Prostate gland (tissue), 2 donors: ENCODE data around the gene MARCHF7. TPM values are rescaled to one million over a fixed set of nuclear protein-coding genes. Genes with fewer than 3 reads are reported as not detected.

Experiments
- DNase-seq: peaks from one replicate; pipeline ENCODE4 v3.0.0-alpha.2; 2019; ENCODE audit warnings: low spot score
- H3K27ac ChIP-seq, 2 donors: fragments of 200-600 bp; sonication (generic); 2 replicates each; pipeline ENCODE4 v1.5.1; 2017 to 2019
- H3K27me3 ChIP-seq: fragments of 200-600 bp; sonication (generic); replicated peaks from 2 replicates; pipeline ENCODE4 v1.5.1; 2019; ENCODE audit not compliant: insufficient read depth
- H3K36me3 ChIP-seq, 2 donors: fragments of 200-600 bp; sonication (generic); 1 replicate in 1 of 2; 2 replicates in 1 of 2; pipeline versions ENCODE4 v1.5.1 to v1.8.1; 2017 to 2019
- H3K4me1 ChIP-seq: fragments of 200-600 bp; sonication (generic); replicated peaks from 2 replicates; pipeline ENCODE4 v1.5.1; 2019
- H3K4me3 ChIP-seq, 2 donors: fragments of 200-600 bp; sonication (generic); 2 replicates each; pipeline ENCODE4 v1.5.1; 2017 to 2019
- H3K9me3 ChIP-seq: fragments of 200-600 bp; sonication (generic); 2 replicates; pipeline ENCODE4 v1.5.1; 2017
- CTCF ChIP-seq, 4 experiments: fragments of 200-600 bp in 2 of 4; fragments of 450-650 bp in 2 of 4; sonication (generic) in 2 of 4; IDR thresholded peaks; 1 replicate in 3 of 4; 2 replicates in 1 of 4; pipeline ENCODE4 v1.5.1; 2016 to 2019; ENCODE audit warnings: antibody characterized with exemption in 4 of 4, mild to moderate bottlenecking in 2 of 4, moderate library complexity in 2 of 4
- POLR2A ChIP-seq: fragments of 450-650 bp; IDR thresholded peaks from one replicate; pipeline ENCODE4 v1.6.1; 2016; ENCODE audit warnings: antibody characterized with exemption, mild to moderate bottlenecking
- POLR2AphosphoS5 ChIP-seq: sonication (generic); formaldehyde crosslinking; IDR thresholded peaks from one replicate; pipeline ENCODE4 v1.6.1; 2017; ENCODE audit warnings: antibody characterized with exemption
- WGBS: methylation state at CpG from one replicate; pipeline ENCODE4 v1.1.5; 2018; 5-methylcytosine and 5-hydroxymethylcytosine counted together
- intact Hi-C: fragments of 100-400 bp; cut with DNase I; formaldehyde crosslinking; loops from one replicate; pipeline ENCODE4 v1.14.2; 2022
- total RNA-seq, 2 donors: library from RNA; depleted of rRNA; stranded (reverse); fragments of >200 nt; gene quantifications; one replicate each; pipeline ENCODE4 v1.1.0, GENCODE V29; 2016

The MARCHF7 gene
- total RNA-seq, 2 donors from 2014 or later, result 60.7 to 119 TPM

GRCh38 chr2:159735648-159736047, 23.3 kb downstream of the MARCHF7 start:
- TF ChIP-seq POLR2A, result no peak
- no peak for TF ChIP-seq CTCF (IDR thresholded peaks at IDR 0.05)
- TF ChIP-seq POLR2AphosphoS5, result no peak
- no peak for DNase-seq
- WGBS, result 35% methylated on average over 1 of the region's 1 CpG
- Histone ChIP-seq H3K4me3 (no peak overlapping the region), H3K27me3 (no peaks in the 10 kb centered on the region), H3K27ac (no peak overlapping the region), H3K9me3 (no peaks in the 10 kb centered on the region), H3K4me1 (no peaks in the 10 kb centered on the region), H3K36me3 (peaks cover 0 to 4% of the 10 kb centered on the region in 2 donors)
- intact Hi-C loops, result no loop called here

- DNase-seq, result no peak
- intact Hi-C loops, result no loop called here
- WGBS, result 82% methylated on average over 3 of the region's 3 CpGs
- Histone ChIP-seq H3K27ac (no peak overlapping the region), H3K27me3 (no peaks in the 10 kb centered on the region), H3K4me1 (no peaks in the 10 kb centered on the region), H3K36me3 (peaks cover 0 to 4% of the 10 kb centered on the region in 2 donors), H3K9me3 (no peaks in the 10 kb centered on the region), H3K4me3 (no peak overlapping the region)
- TF ChIP-seq POLR2AphosphoS5 (no peak), CTCF (IDR thresholded peaks at IDR 0.05) (no peak)
These were observed 23.7 kb downstream of the MARCHF7 start for GRCh38 chr2:159736048-159736447.

- Histone ChIP-seq H3K27me3 (no peaks in the 10 kb centered on the region), H3K4me1 (no peaks in the 10 kb centered on the region), H3K4me3 (no peak overlapping the region), H3K36me3 (no peaks in the 10 kb centered on the region), H3K9me3 (no peaks in the 10 kb centered on the region), H3K27ac (no peak overlapping the region)
- WGBS, result 100% methylated on average over 1 of the region's 1 CpG
- no peak for DNase-seq
- intact Hi-C loops, result no loop called here
- TF ChIP-seq POLR2AphosphoS5 (no peak), CTCF (IDR thresholded peaks at IDR 0.05) (no peak), POLR2A (no peak)
These were observed 25.1 kb downstream of the MARCHF7 start for GRCh38 chr2:159737292-159737916.

- Histone ChIP-seq H3K9me3 (no peaks in the 10 kb centered on the region), H3K27ac (no peak overlapping the region), H3K36me3 (no peaks in the 10 kb centered on the region), H3K4me3 (no peak overlapping the region), H3K27me3 (no peaks in the 10 kb centered on the region), H3K4me1 (no peaks in the 10 kb centered on the region)
- no peak for DNase-seq
- 99% methylated on average over 10 of the region's 11 CpGs for WGBS
- intact Hi-C loops, result no loop called here
- no peak for TF ChIP-seq POLR2A
- no peak for TF ChIP-seq CTCF (IDR thresholded peaks at IDR 0.05)
- TF ChIP-seq POLR2AphosphoS5, result no peak
These were observed 25.6 kb downstream of the MARCHF7 start for GRCh38 chr2:159737917-159738296.
